HepG2 (cell line): ENCODE results near the gene OGFR. TPM values are rescaled to one million over a fixed set of nuclear protein-coding genes. Genes with fewer than 3 reads are reported as not detected.

Experiments
- ARID2 ChIP-seq: sonication (generic); formaldehyde crosslinking; IDR thresholded peaks from 2 replicates; pipeline ENCODE4 v1.8.1; 2022; ENCODE audit warnings: mild to moderate bottlenecking, missing genetic modification reagents, borderline replicate concordance
- BHLHE40 ChIP-seq: IDR thresholded peaks from 2 replicates; pipeline ENCODE4 v1.6.1; 2011; ENCODE audit warnings: low read length, improper control_type of control experiment
- GATAD1 ChIP-seq: IDR thresholded peaks from 2 replicates; pipeline ENCODE4 v1.6.1; 2016; ENCODE audit warnings: missing genetic modification reagents, missing compliant biosample characterization
- GATAD2A ChIP-seq: IDR thresholded peaks from 2 replicates; pipeline ENCODE4 v1.6.1; 2016
- PHF8 ChIP-seq: sonication (generic); formaldehyde crosslinking; IDR thresholded peaks from 2 replicates; pipeline ENCODE4 v1.5.0; 2020; ENCODE audit warnings: missing genetic modification reagents
- POLR2AphosphoS2 ChIP-seq: IDR thresholded peaks from 2 replicates; pipeline ENCODE4 v1.6.1; 2011; ENCODE audit warnings: low read depth, low read length, improper control_type of control experiment
- SIN3A ChIP-seq: IDR thresholded peaks from 2 replicates; pipeline ENCODE4 v1.6.1; 2011; ENCODE audit warnings: low read depth, mild to moderate bottlenecking, control low read depth, low read length, borderline replicate concordance
- SNAPC4 ChIP-seq: sonication (generic); formaldehyde crosslinking; IDR thresholded peaks from 2 replicates; pipeline ENCODE4 v1.4.0; 2020; ENCODE audit warnings: mild to moderate bottlenecking, missing genetic modification reagents
- SPEN ChIP-seq: sonication (generic); formaldehyde crosslinking; IDR thresholded peaks from 2 replicates; pipeline ENCODE4 v1.5.1; 2020; ENCODE audit warnings: low read depth, mild to moderate bottlenecking, missing genetic modification reagents
- TFAP4 ChIP-seq: sonication (generic); IDR thresholded peaks from 2 replicates; pipeline ENCODE4 v1.6.1; 2016; ENCODE audit warnings: low read depth, borderline replicate concordance
- TFE3 ChIP-seq: IDR thresholded peaks from 2 replicates; pipeline ENCODE4 v1.6.1; 2016
- ZNF142 ChIP-seq: sonication (generic); formaldehyde crosslinking; IDR thresholded peaks from 2 replicates; pipeline ENCODE4 v1.4.0; 2020; ENCODE audit warnings: missing genetic modification reagents
- ZNF143 ChIP-seq: sonication (generic); formaldehyde crosslinking; IDR thresholded peaks from 2 replicates; pipeline ENCODE4 v1.4.0; 2020; ENCODE audit warnings: missing genetic modification reagents
- ZNF607 ChIP-seq: sonication (generic); formaldehyde crosslinking; IDR thresholded peaks from 2 replicates; pipeline ENCODE4 v1.5.1; 2020; ENCODE audit warnings: missing genetic modification reagents, mild to moderate bottlenecking, borderline replicate concordance
- ZNF768 ChIP-seq: sonication (generic); formaldehyde crosslinking; IDR thresholded peaks from 2 replicates; pipeline ENCODE4 v1.4.0; 2020; ENCODE audit warnings: missing genetic modification reagents
- ZNF816 ChIP-seq: sonication (generic); formaldehyde crosslinking; IDR thresholded peaks from 2 replicates; pipeline ENCODE4 v1.8.0; 2022; ENCODE audit warnings: missing genetic modification reagents, mild to moderate bottlenecking, borderline replicate concordance
- polyA plus RNA-seq, 8 experiments: library from polyadenylated mRNA; depleted of rRNA in 3 of 8; stranded (reverse) in 7 of 8; unstranded in 1 of 8; fragments of >200 nt; fragmentation: Illumina TruSeq in 4 of 8; extraction: Trizol in 4 of 8; gene quantifications; 2 replicates each; pipeline versions ENCODE4 v1.2.1 to v1.2.3, GENCODE V29; 2011 to 2016; ENCODE audit warnings: low read depth in 4 of 8, missing spikeins in 1 of 8, mixed read lengths in 1 of 8; ENCODE audit not compliant: insufficient read depth in 1 of 8
- total RNA-seq, 5 experiments: library from RNA; depleted of rRNA; stranded (reverse); fragments of >200 nt; fragmentation: Illumina TruSeq; extraction: Trizol; gene quantifications; 2 replicates each; pipeline ENCODE4 v1.2.3, GENCODE V29; 2016; ENCODE audit warnings: low read depth in 1 of 5

The OGFR gene
- total and polyA plus RNA-seq, 2 of the 13 experiments (the other 11 are each of a cell fraction or from before 2014, with no cell fraction given) = 47.7 to 81.8 TPM

GRCh38 chr20:62822788-62823651 lies 18.4 kb downstream of the OGFR start (continued):
- TF ChIP-seq ZNF143 (CRISPR knock-in tag) = peak; percentile 51; the same call in 1 of the 2 replicates
- peak; percentile 72; the same call in 1 of the 2 replicates for TF ChIP-seq TFAP4
- peak; percentile 58; the same call in 1 of the 2 replicates for TF ChIP-seq TFE3 (CRISPR knock-in tag)
- TF ChIP-seq SPEN (CRISPR knock-in tag) = peak; percentile 90
- TF ChIP-seq ZNF768 (CRISPR knock-in tag) = peak; percentile 99
- no peak for TF ChIP-seq ZNF816 (CRISPR knock-in tag)
- peak; percentile 81 for TF ChIP-seq GATAD1 (CRISPR knock-in tag)
- TF ChIP-seq SNAPC4 = no peak
- no peak for TF ChIP-seq ARID2 (CRISPR knock-in tag)
- TF ChIP-seq POLR2AphosphoS2 = no peak
- TF ChIP-seq PHF8 (CRISPR knock-in tag) = peak; percentile 61
- TF ChIP-seq GATAD2A (CRISPR knock-in tag) = peak; percentile 96
- peak; percentile 52; the same call in 1 of the 2 replicates for TF ChIP-seq SIN3A
- peak; percentile 26; the same call in 1 of the 2 replicates for TF ChIP-seq ZNF142 (CRISPR knock-in tag)
- peak; percentile 63 for TF ChIP-seq BHLHE40
- 0 out of 2 replicates have a peak, but pooled peaks have one; percentile 22 for TF ChIP-seq ZNF607 (CRISPR knock-in tag)
